GM12864 (cell line): ENCODE measurements around the gene OR4C12.
A peak's percentile ranks its signal among the peaks of the same experiment; 100 is the strongest.
"Not testable (repeated sequence)": the region's sequence is repeated elsewhere in the genome, so short reads cannot be mapped to it uniquely, and the experiment has no call there.

ENCODE experiments used
- DNase-seq: peaks from one replicate; pipeline ENCODE4 v3.0.0-alpha.2; 2011; ENCODE audit warnings: low read depth
- H3K4me3 ChIP-seq: 2 replicates; pipeline ENCODE4 v1.5.1; 2011; ENCODE audit warnings: mild to moderate bottlenecking, low read depth, low read length, control low read depth
- TF ChIP-seq, protein P1 (sequence below): IDR thresholded peaks from 2 replicates; pipeline ENCODE4 v1.5.1; 2011; ENCODE audit warnings: low read depth, mild to moderate bottlenecking, moderate library complexity, low read length, control low read depth, inconsistent platforms; ENCODE audit errors: missing control alignments

Gene OR4C12

DNA sequence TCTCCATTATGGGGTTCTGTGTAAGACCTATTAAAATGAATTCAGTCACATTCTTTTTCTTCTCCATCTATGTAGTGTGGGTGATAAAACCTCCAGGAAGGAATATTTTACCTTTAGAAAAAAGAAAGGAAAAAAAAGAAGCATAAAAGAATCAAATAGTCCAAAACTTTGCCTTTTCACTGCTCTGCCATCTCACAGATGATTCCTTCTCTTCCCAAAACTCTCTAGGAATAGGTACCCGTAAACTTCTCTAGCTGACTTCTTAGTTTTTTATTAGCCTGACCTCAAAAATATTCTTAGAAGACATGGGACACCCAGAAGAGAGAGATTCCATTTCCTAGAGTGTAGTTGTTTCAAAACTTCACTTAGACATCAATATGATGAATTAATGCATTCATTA lies at the start of gene OR4C12:
Gene OR4C12 (minus strand): TSS at position 101 of the 400 bp plus-strand sequence. CDS start 34 bp downstream, at position 67.
- not testable (repeated sequence) for DNase-seq, H3K4me3 ChIP-seq

DNA sequence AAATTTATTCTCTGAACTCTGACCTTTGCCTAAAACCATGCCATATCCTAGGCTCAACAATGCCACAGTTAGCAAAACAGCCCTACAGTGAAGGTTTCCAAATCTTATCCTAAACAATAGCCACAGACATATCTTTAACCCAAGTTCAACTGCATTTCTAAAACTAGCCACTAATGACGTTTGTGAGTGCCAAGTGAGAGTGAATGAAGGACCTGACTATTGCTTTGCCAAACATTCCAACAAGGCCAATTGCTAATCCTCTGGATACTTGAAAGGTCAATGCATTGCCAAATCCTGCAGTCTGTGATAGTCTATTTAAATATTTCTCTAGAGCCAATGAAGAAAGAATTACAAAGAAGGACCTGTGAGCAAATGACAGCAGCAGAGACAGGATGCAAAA lies 47.9 kb upstream of the OR4C12 start:
- H3K4me3 ChIP-seq: no peak overlapping the region
- DNase-seq: no peak
- TF ChIP-seq, protein P1, sequence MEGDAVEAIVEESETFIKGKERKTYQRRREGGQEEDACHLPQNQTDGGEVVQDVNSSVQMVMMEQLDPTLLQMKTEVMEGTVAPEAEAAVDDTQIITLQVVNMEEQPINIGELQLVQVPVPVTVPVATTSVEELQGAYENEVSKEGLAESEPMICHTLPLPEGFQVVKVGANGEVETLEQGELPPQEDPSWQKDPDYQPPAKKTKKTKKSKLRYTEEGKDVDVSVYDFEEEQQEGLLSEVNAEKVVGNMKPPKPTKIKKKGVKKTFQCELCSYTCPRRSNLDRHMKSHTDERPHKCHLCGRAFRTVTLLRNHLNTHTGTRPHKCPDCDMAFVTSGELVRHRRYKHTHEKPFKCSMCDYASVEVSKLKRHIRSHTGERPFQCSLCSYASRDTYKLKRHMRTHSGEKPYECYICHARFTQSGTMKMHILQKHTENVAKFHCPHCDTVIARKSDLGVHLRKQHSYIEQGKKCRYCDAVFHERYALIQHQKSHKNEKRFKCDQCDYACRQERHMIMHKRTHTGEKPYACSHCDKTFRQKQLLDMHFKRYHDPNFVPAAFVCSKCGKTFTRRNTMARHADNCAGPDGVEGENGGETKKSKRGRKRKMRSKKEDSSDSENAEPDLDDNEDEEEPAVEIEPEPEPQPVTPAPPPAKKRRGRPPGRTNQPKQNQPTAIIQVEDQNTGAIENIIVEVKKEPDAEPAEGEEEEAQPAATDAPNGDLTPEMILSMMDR: no peak

DNA sequence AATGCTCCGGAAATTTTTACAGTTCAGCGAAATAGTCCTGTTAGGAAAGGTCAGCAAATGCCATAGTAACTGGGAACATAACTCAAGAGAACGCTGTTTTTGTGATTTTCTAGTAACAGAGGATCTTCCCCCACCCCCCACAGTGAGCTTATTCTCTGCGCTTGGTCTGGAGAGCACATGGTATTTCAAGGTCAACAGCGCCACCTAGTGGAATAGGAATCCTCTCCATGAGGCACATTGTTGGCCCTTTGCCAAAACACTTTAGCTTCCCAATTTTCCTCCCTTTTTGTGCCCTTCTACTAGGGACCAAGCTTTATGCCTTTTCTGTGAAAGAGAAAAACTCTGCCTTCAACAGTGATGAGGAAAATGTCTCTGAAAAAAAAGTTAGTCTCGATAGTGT lies 13.2 kb upstream of the OR4C12 start:
- TF ChIP-seq, protein P1: peak; percentile 58
- no peak overlapping the region for H3K4me3 ChIP-seq
- peak; percentile 12 for DNase-seq

DNA sequence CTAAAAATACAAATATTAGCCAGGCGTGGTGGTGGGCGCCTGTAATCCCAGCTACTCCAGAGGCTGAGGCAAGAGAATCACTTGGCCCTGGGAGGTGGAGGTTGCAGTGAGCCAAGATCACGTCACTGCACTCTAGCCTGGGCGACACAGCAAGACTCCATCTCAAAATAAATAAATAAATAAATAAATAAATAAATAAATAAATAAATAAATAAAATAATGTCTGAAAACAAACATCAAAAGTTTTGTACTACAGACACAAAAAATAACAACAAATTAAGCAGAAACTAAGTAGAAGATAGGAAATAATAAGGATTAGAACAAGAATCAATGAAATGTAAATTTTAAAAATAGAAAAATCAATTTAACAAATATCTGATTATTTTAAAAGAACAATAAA lies 8.9 kb downstream of the OR4C12 start:
- DNase-seq, H3K4me3 ChIP-seq: not testable (repeated sequence)

DNA sequence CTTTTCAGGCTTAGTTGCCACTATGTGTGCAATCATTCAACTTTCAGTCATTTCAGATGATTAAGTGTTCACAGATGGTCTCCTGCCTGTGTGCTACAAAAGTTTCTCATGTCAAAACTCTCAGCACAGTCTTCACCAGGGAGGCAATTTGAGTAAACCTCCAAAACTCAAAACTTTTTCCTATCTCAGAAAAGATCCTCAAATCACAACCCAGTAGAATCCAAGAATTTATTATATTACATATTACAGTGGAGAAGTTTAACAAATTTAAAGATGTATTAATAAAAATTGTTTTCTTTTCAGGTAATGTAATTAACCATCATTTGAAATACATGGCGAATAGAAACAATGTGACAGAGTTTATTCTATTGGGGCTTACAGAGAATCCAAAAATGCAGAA lies 30.2 kb downstream of the OR4C12 start, which contains the start of gene OR4C13:
Gene OR4C13 (plus strand): TSS at position 301 of the 400 bp plus-strand sequence. CDS start 32 bp downstream, at position 333.
- DNase-seq: no peak
- TF ChIP-seq, protein P1: no peak
- no peak within 1 kb of the TSS for H3K4me3 ChIP-seq

DNA sequence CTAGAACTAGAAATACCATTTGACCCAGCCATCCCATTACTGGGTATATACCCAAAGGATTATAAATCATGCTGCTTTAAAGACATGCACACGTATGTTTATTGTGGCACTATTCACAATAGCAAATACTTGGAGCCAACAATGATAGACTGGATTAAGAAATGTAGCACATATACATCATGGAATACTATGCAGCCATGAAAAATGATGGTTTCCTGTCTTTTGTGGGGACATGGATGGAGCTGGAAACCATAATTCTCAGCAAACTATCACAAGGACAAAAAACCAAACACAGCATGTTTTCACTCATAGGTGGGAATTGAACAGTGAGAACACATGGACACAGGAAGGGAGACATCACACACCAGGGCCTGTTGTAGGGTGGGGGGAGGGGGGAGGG lies 33.6 kb downstream of the OR4C12 start:
- not testable (repeated sequence) for H3K4me3 ChIP-seq, DNase-seq
